ENCODE results near the gene CD72.
A peak's percentile ranks its signal among the peaks of the same experiment; 100 is the strongest.
"Not testable (repeated sequence)": the region's sequence is repeated elsewhere in the genome, so short reads cannot be mapped to it uniquely, and the experiment has no call there.

CD72 gene

GRCh38 chr9:35649431-35650340 is 31.5 kb upstream of the CD72 start:
- DNase-seq (ENCODE audit: low read depth) = no peak

GRCh38 chr9:35646533-35647265 is 28.5 kb upstream of the CD72 start:
- peak; percentile 91 for DNase-seq (ENCODE audit: low read depth)

DNA sequence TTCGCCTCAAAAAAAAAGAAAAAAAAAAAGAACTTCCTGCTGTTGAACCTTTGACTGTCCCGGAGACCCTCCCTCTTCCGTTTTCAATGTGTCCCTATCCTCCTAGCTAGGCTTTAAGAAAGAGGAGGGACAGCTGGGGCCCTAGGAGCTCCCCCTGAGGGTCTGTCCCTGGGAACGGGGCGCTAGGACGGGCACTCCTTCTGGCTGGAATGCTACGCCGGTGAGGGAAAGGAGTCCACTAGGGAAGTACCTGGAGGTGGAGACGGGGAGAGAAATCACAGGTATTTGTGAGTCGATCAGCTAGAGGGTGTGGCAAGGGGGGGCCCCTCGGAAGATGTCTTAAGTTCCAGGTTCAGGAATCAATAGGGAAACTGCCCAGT is 27.9 kb upstream of the CD72 start:
- no peak for DNase-seq (ENCODE audit: low read depth)

DNA sequence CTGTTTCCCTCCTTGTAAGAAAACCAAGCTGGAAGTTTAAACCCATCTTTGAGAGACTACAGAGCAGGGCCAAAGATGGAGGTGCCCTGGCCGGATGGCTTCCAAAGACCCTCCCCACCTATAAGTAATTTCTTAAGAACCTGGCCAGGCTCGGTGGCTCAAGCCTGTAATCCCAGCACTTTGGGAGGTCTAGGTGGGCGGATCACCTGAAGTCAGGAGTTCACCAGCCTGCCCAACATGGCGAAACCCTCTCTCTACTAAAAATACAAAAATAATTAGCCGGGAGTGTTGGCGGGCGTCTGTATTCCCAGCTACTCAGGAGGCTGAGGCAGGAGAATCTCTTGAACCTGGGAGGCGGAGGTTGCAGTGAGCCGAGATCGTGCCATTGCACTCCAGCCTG is 27.5 kb upstream of the CD72 start:
- DNase-seq (ENCODE audit: low read depth) = not testable (repeated sequence)

GRCh38 chr9:35643046-35643445 is 24.8 kb upstream of the CD72 start:
- no peak for DNase-seq (ENCODE audit: low read depth)

GRCh38 chr9:35641478-35641877 is 23.3 kb upstream of the CD72 start:
- not testable (repeated sequence) for DNase-seq (ENCODE audit: low read depth)

- DNase-seq (ENCODE audit: low read depth) = not testable (repeated sequence)
These were observed 22.2 kb upstream of the CD72 start for GRCh38 chr9:35640431-35640830.

- no peak for DNase-seq (ENCODE audit: low read depth)
These were observed 21.4 kb upstream of the CD72 start for GRCh38 chr9:35639631-35640030.

- DNase-seq (ENCODE audit: low read depth) = not testable (repeated sequence)
These were observed 21.0 kb upstream of the CD72 start for GRCh38 chr9:35639225-35639624.

- not testable (repeated sequence) for DNase-seq (ENCODE audit: low read depth)
These were observed 20.5 kb upstream of the CD72 start for GRCh38 chr9:35638751-35639150.

DNA sequence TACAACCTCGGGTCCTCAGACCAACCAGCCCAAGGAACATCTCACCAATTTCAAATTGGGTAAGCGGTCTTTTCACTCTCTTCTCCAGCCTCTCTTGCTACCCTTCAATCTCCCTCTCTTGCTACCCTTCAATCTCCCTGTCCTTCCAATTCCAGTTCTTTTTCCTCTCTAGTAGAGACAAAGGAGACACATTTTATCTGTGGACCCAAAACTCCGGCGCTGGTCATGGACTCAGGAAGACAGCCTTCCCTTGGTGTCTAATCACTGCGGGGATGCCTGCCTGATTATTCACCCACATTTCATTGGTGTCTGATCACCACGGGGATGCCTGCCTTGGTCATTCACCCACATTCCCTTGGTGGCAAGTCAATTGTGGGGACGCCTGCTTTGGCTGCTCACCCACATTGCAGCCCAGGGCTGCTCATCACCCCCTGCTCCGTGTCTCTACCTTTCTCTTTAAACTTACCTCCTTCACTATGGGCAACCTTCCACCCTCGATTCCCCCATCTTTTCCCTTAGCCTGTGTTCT is 19.3 kb upstream of the CD72 start:
- DNase-seq (ENCODE audit: low read depth) = not testable (repeated sequence)

- not testable (repeated sequence) for DNase-seq (ENCODE audit: low read depth)
These were observed 18.6 kb upstream of the CD72 start for GRCh38 chr9:35636877-35637246.

DNA sequence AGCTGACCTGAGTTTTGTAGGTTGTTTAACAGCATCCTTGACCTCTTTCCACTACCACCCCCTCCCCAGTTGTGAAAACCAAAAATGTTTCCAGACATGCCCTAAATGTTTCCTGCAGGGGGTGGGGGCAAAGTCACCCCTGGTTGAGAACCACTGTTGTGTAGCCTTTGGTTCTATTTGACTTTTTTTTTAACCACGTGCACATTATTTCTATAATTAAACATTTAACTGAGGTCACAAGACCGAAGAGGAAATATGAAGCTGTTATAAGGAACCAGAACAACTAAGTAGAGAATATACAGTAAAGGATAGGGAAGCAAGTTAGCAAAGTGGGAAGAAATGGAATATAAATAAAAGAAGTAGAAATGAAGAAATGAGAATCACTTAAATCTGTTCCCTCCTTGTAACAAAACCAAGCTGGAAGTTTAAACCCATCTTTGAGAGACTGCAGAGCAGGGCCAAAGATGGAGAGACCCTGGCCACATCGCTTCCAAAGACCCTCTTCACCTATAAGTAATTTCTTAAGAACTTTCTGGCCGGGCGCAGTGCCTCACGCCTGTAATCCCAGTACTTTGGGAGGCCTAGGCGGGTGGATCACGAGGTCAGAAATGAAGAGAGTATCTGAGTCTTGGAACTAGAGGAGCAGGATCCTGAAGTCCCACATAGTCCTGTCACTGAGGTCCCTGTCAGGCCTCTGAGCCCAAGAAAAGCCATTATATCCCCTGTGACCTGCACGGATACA is 18.1 kb upstream of the CD72 start:
- DNase-seq (ENCODE audit: low read depth) = no peak

DNA sequence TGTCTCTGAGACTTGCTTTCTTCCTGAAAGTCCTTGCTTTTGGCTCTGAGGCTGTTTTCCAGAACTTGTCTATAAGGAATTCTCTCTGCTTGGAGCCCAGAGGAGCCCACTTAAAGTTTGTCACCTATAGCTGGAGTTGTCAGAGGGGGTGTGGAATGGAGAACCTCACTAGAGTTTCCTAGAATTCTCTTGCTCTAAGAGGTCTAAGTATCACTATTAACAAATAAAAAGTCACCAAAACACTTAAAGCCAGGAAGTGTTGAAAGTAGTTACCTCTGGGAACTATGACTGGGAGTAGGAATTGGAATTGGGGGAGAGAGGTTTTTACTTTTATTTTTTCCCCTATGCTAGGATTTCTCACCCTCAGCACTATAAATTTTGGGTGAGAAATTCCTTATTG is 17.5 kb upstream of the CD72 start:
- DNase-seq (ENCODE audit: low read depth) = no peak

DNA sequence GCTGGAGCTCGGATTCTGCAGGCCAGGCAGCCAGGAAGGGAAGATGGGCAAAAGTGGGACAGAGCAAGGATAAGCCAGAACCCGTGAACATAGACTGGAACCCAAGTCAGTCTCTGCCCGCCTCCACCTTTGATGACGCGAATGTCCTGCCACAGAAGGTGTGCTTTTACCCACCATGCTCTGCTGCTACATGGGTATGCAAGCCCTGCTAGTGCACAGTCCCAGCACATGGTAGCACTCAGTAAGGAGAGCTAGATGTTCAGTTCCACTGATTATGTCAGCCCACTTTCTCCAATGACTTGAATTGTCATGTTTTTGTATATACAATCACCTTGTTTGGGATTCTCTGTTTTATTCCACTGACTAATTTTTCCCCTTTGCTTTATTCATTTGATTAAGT is 11.4 kb upstream of the CD72 start:
- no peak for DNase-seq (ENCODE audit: low read depth)

DNA sequence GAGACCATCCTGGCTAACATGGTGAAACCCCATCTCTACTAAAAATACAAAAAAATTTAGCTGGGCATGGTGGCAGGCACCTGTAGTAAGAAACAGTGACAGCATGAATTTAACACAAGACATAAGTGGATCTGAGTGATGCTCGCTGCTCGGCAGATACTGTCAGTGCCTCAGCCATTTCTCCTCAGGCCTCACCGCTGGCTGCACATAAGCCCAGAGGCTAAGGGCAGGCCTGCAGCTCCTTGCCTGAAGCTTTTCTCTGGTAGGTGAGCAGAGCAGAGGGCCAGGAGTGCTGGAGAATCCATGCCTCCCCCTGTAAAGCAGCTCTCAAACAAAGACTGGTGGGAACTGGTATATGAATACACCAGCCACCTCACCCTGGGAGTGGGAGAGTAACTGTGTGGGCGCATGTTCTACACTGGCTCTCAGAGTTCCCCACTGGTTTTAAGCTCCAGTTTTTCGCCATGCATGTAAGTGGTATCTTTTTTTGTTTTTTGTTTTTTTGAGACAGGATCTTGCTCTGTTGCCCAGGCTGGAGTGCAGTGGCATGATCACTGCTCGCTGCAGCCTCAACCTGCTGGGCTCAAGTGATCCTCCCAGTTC is 10.3 kb upstream of the CD72 start:
- DNase-seq (ENCODE audit: low read depth) = no peak

DNA sequence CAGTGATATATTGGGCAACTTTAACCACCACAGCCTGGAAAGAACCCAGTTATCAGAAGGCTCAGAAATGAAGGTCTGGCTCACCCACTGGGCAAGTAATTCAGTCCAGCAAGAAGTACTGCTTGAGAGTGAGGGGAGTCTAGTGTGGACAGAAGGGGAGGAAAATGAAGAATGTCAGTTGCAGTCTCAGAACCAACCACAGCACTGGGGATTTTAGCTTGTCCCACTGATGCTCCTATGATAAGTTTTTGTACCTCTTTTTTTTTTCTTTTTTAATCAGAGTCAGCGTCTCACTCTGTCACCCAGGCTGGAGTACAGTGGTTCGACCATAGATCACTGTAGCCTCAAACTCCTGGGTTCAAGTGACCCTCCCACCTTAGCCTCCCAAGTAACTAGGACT is 9.4 kb upstream of the CD72 start:
- DNase-seq (ENCODE audit: low read depth) = no peak

DNA sequence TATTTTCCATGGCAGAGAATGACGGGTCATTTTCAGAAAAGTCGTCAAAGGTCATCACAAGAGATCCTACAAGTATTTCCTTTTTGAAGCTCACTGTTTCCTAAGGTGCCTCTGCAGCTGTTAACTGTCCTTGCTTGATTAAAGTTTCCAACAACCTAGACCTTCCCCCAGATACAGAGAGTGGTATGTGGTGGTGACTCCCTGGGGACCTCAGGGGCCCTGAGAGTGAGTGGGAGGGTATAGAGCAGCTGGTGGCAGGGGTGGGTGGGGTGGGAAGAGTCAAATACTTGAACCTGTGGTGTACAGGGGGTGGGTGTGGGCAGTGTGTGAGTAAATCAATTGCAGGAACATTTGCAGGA is 1.6 kb upstream of the CD72 start:
- DNase-seq (ENCODE audit: low read depth) = no peak

- DNase-seq (ENCODE audit: low read depth) = no peak
These were observed 914 bp upstream of the CD72 start for GRCh38 chr9:35618854-35619799.

DNA sequence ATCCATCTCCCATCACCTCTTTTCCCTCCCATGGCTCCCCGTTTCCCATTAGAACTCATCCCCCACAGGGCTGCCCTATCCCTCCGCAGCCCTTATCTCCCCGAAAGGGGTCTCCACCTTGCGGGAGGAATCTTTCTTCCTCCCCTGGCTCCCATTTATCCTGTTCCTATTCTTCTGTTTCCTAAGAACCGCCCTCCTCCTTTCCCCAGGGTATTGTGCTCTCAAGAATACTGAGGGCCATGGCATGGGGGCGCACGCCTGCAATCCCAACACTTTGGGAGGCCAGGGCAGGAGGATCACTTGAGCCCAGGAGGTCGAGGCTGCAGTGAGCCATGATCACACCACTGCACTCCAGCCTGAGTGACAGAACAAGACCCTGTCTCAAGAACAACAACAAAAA is 665 bp downstream of the CD72 start:
- DNase-seq (ENCODE audit: low read depth) = no peak
